Naive thymus-derived CD4-positive, alpha-beta T cell (primary cell): Measurements from ENCODE around the gene IFITM2. TPM values are rescaled to one million over a fixed set of nuclear protein-coding genes. Genes with fewer than 3 reads are reported as not detected.
A peak's percentile ranks its signal among the peaks of the same experiment; 100 is the strongest.

ENCODE experiments used
- ATAC-seq: fragments of 150-1000 bp; cut with Tn5 transposase; 2 replicates; pipeline ENCODE4 v1.10.0; 2021; ENCODE audit warnings: mild to moderate bottlenecking, moderate library complexity
- CTCF ChIA-PET: fragments of 350-600 bp; sonication (Branson Sonifier 250); formaldehyde crosslinking; loops from one replicate; lab custom pipeline; 2021; ENCODE audit warnings: antibody characterized with exemption; lab: Charles Lee
- POLR2A ChIA-PET: fragments of 350-600 bp; sonication (Branson Sonifier 250); formaldehyde crosslinking; loops from one replicate; lab custom pipeline; 2021; ENCODE audit warnings: antibody characterized with exemption, inconsistent platforms; lab: Charles Lee
- DNase-seq, 9 donors: peaks; one replicate each; pipeline versions ENCODE4 v3.0.0 to v3.0.0-alpha.2; 2020 to 2022; ENCODE audit warnings: mixed read lengths in 1 of 9
- H3K27ac ChIP-seq: one replicate; pipeline ENCODE4 v1.7.0; 2013; ENCODE audit warnings: mild to moderate bottlenecking, low read depth, low read length, moderate library complexity
- H3K27me3 ChIP-seq, 2 donors: one replicate each; pipeline ENCODE4 v1.7.0; 2013; ENCODE audit warnings: low read length in 2 of 2, mild to moderate bottlenecking in 2 of 2, moderate library complexity in 2 of 2; ENCODE audit not compliant: control insufficient read depth in 2 of 2, insufficient read depth in 2 of 2
- H3K36me3 ChIP-seq, 3 experiments: 1 replicate in 2 of 3; 2 replicates in 1 of 3; pipeline ENCODE4 v1.7.0; 2013; ENCODE audit warnings: low read length in 3 of 3, mild to moderate bottlenecking in 3 of 3, moderate library complexity in 1 of 3; ENCODE audit not compliant: insufficient read depth in 3 of 3, control insufficient read depth in 2 of 3
- H3K4me1 ChIP-seq, 2 donors: one replicate each; pipeline ENCODE4 v1.7.0; 2013; ENCODE audit warnings: low read length in 2 of 2, mild to moderate bottlenecking in 2 of 2, moderate library complexity in 1 of 2; ENCODE audit not compliant: control insufficient read depth in 2 of 2, insufficient read depth in 2 of 2
- H3K4me3 ChIP-seq: 2 replicates; pipeline ENCODE4 v1.7.0; 2013; ENCODE audit warnings: mild to moderate bottlenecking, low read length
- H3K9me3 ChIP-seq, 3 experiments: 1 replicate in 2 of 3; 2 replicates in 1 of 3; pipeline ENCODE4 v1.7.0; 2013; ENCODE audit warnings: low read length in 3 of 3; ENCODE audit not compliant: control insufficient read depth in 2 of 3
- H3K27ac Mint-ChIP-seq, 9 donors: one replicate each; pipeline ENCODE4 v1.8.0; 2020 to 2022; ENCODE audit warnings: mixed read lengths in 9 of 9, mild to moderate bottlenecking in 8 of 9, moderate library complexity in 5 of 9, inconsistent platforms in 2 of 9
- H3K27me3 Mint-ChIP-seq, 5 donors: one replicate each; pipeline ENCODE4 v1.8.0; 2021 to 2022; ENCODE audit warnings: mixed read lengths in 5 of 5, mild to moderate bottlenecking in 1 of 5
- H3K36me3 Mint-ChIP-seq, 5 donors: one replicate each; pipeline ENCODE4 v1.8.0; 2020 to 2022; ENCODE audit warnings: mixed read lengths in 5 of 5, mild to moderate bottlenecking in 3 of 5, inconsistent platforms in 1 of 5
- H3K4me1 Mint-ChIP-seq, 7 donors: one replicate each; pipeline ENCODE4 v1.8.0; 2020 to 2022; ENCODE audit warnings: mixed read lengths in 7 of 7, mild to moderate bottlenecking in 3 of 7, inconsistent platforms in 1 of 7
- H3K4me3 Mint-ChIP-seq, 10 donors: one replicate each; pipeline ENCODE4 v1.8.0; 2020 to 2022; ENCODE audit warnings: mild to moderate bottlenecking in 10 of 10, mixed read lengths in 10 of 10, moderate library complexity in 6 of 10, inconsistent platforms in 2 of 10
- H3K9me3 Mint-ChIP-seq, 11 donors: one replicate each; pipeline ENCODE4 v1.8.0; 2020 to 2022; ENCODE audit warnings: mixed read lengths in 11 of 11, mild to moderate bottlenecking in 4 of 11, inconsistent platforms in 1 of 11, moderate library complexity in 1 of 11
- intact Hi-C, 2 donors: fragments of 100-400 bp; cut with micrococcal nuclease; formaldehyde crosslinking; loops; one replicate each; pipeline ENCODE4 v1.15.1; 2023
- polyA plus RNA-seq, 2 donors: library from polyadenylated mRNA; unstranded; fragments of 300-500 nt; fragmentation: Illumina TruSeq; gene quantifications; one replicate each; pipeline ENCODE4 v1.2.3, GENCODE V29; 2021
- total RNA-seq, 6 experiments: library from RNA in 5 of 6; stranded (reverse) in 5 of 6; gene quantifications; 1 replicate in 5 of 6; 2 replicates in 1 of 6; pipeline ENCODE4 v1.2.3 and lab custom pipeline; 2021 to 2026

Gene IFITM2
- total and polyA plus RNA-seq, 7 experiments from 2014 or later = 143 to 3,315 (median 530) TPM

GRCh38 chr11:290621-291231, 16.9 kb upstream of the IFITM2 start:
- peak overlapping the region; percentile 51 to 95 (median 88) for H3K27ac Mint-ChIP-seq
- H3K36me3 Mint-ChIP-seq = peaks cover 0 to 17% (median 0%) of the 10 kb centered on the region in 5 donors
- Histone ChIP-seq H3K36me3 (peaks cover 0 to 53% (median 8%) of the 10 kb centered on the region in 3 experiments), H3K27me3 (no peaks in the 10 kb centered on the region), H3K4me1 (peaks cover 16% of the 10 kb centered on the region in 2 donors), H3K27ac (peak overlapping the region; percentile 100), H3K9me3 (no peaks in the 10 kb centered on the region), H3K4me3 (peak overlapping the region; percentile 47)
- POLR2A ChIA-PET = interaction anchor here (0.8 to 15.1 kb wide), 11 partner anchors 7 to 84 kb away, joined by 3 to 330 read pairs (median 13); partner anchors contain the start of genes BET1L, IFITM2, IFITM5 and NLRP6
- DNase-seq = no peak
- peaks cover 0 to 4% (median 0%) of the 10 kb centered on the region in 11 donors for H3K9me3 Mint-ChIP-seq
- intact Hi-C loops = no loop called here
- no peak for ATAC-seq
- H3K4me3 Mint-ChIP-seq = peak overlapping the region in 9 of 10 donors; percentile 10 to 89 (median 71)
- peaks cover 19 to 41% (median 27%) of the 10 kb centered on the region in 7 donors for H3K4me1 Mint-ChIP-seq
- CTCF ChIA-PET = interaction anchor here (0.5 to 2.4 kb wide), 4 partner anchors 9 to 54 kb away, joined by 3 to 11 read pairs (median 6); partner anchors contain the start of gene PSMD13
- peaks cover 0 to 11% (median 0%) of the 10 kb centered on the region in 5 donors for H3K27me3 Mint-ChIP-seq

GRCh38 chr11:291281-292210, 16.1 kb upstream of the IFITM2 start:
- peaks cover 14 to 33% (median 24%) of the 10 kb centered on the region in 7 donors for H3K4me1 Mint-ChIP-seq
- H3K36me3 ChIP-seq = peaks cover 0 to 53% (median 8%) of the 10 kb centered on the region in 3 experiments
- CTCF ChIA-PET = interaction anchor here (0.6 to 1.4 kb wide), 2 partner anchors 8 to 54 kb away, joined by 3 to 5 read pairs; partner anchors contain the start of gene PSMD13
- peak overlapping the region; percentile 100 for H3K27ac ChIP-seq
- H3K27ac Mint-ChIP-seq = peak overlapping the region; percentile 51 to 95 (median 88)
- H3K9me3 Mint-ChIP-seq = peaks cover 0 to 4% (median 0%) of the 10 kb centered on the region in 11 donors
- H3K4me1 ChIP-seq = peaks cover 13% of the 10 kb centered on the region in 2 donors
- peak overlapping the region in 6 of 10 donors; percentile 35 to 88 (median 67) for H3K4me3 Mint-ChIP-seq
- intact Hi-C loops = no loop called here
- POLR2A ChIA-PET = interaction anchor here (0.6 to 15.1 kb wide), 7 partner anchors 10 to 64 kb away, joined by 3 to 192 read pairs (median 6); partner anchors contain the start of gene NLRP6
- DNase-seq = no peak
- H3K4me3 ChIP-seq = no peak overlapping the region
- H3K27me3 ChIP-seq = no peaks in the 10 kb centered on the region
- H3K36me3 Mint-ChIP-seq = peaks cover 0 to 17% (median 0%) of the 10 kb centered on the region in 5 donors
- no peaks in the 10 kb centered on the region for H3K9me3 ChIP-seq
- no peak for ATAC-seq
- H3K27me3 Mint-ChIP-seq = peaks cover 0 to 11% (median 0%) of the 10 kb centered on the region in 5 donors

GRCh38 chr11:292211-293121, 15.2 kb upstream of the IFITM2 start:
- peaks cover 11 to 34% (median 26%) of the 10 kb centered on the region in 7 donors for H3K4me1 Mint-ChIP-seq
- Histone ChIP-seq H3K27me3 (no peaks in the 10 kb centered on the region), H3K4me1 (peaks cover 18% of the 10 kb centered on the region in 2 donors), H3K9me3 (no peaks in the 10 kb centered on the region), H3K27ac (peak overlapping the region; percentile 23), H3K36me3 (peaks cover 0 to 53% (median 8%) of the 10 kb centered on the region in 3 experiments), H3K4me3 (no peak overlapping the region)
- peaks cover 0 to 15% (median 0%) of the 10 kb centered on the region in 5 donors for H3K36me3 Mint-ChIP-seq
- ChIA-PET POLR2A (interaction anchor here (1.0 to 15.1 kb wide), 2 partner anchors 16 to 24 kb away, joined by 6 to 192 read pairs; partner anchors contain the start of gene NLRP6), CTCF (no interaction called here)
- ATAC-seq = no peak
- peaks cover 0 to 7% (median 0%) of the 10 kb centered on the region in 5 donors for H3K27me3 Mint-ChIP-seq
- H3K27ac Mint-ChIP-seq = peak overlapping the region in 2 of 9 donors; percentile 42 to 43
- H3K4me3 Mint-ChIP-seq = no peak overlapping the region
- DNase-seq = no peak
- intact Hi-C loops = no loop called here
- H3K9me3 Mint-ChIP-seq = peaks cover 0 to 4% (median 0%) of the 10 kb centered on the region in 11 donors

- H3K36me3 ChIP-seq = peaks cover 0 to 48% (median 8%) of the 10 kb centered on the region in 3 experiments
- H3K27ac ChIP-seq = no peak overlapping the region
- H3K27me3 Mint-ChIP-seq = no peaks in the 10 kb centered on the region
- no peak for ATAC-seq
- POLR2A ChIA-PET = interaction anchor here (0.7 to 15.1 kb wide), 3 partner anchors 12 to 75 kb away, joined by 3 to 192 read pairs (median 3); partner anchors contain the start of gene NLRP6
- no peaks in the 10 kb centered on the region for H3K27me3 ChIP-seq
- H3K4me1 Mint-ChIP-seq = peaks cover 16 to 36% (median 25%) of the 10 kb centered on the region in 7 donors
- H3K4me1 ChIP-seq = peaks cover 27% of the 10 kb centered on the region in 2 donors
- intact Hi-C loops = no loop called here
- no peak for DNase-seq
- no peak overlapping the region for H3K4me3 ChIP-seq
- no peaks in the 10 kb centered on the region for H3K9me3 ChIP-seq
- H3K9me3 Mint-ChIP-seq = no peaks in the 10 kb centered on the region
- H3K4me3 Mint-ChIP-seq = no peak overlapping the region
- H3K27ac Mint-ChIP-seq = no peak overlapping the region
- peaks cover 0 to 10% (median 0%) of the 10 kb centered on the region in 5 donors for H3K36me3 Mint-ChIP-seq
- CTCF ChIA-PET = interaction anchor here (2.2 kb wide), 1 partner anchor 43 kb away, joined by 10 read pairs; no protein-coding TSS in a partner anchor
These were observed 14.3 kb upstream of the IFITM2 start for GRCh38 chr11:293271-293851.

GRCh38 chr11:293852-294661, 13.6 kb upstream of the IFITM2 start:
- no peak overlapping the region for H3K4me3 Mint-ChIP-seq
- peak overlapping the region in 2 of 9 donors; percentile 19 to 46 for H3K27ac Mint-ChIP-seq
- H3K9me3 Mint-ChIP-seq = no peaks in the 10 kb centered on the region
- no peaks in the 10 kb centered on the region for H3K27me3 ChIP-seq
- H3K36me3 Mint-ChIP-seq = peaks cover 0 to 10% (median 0%) of the 10 kb centered on the region in 5 donors
- intact Hi-C loops = no loop called here
- CTCF ChIA-PET = interaction anchor here (2.2 kb wide), 1 partner anchor 43 kb away, joined by 10 read pairs; no protein-coding TSS in a partner anchor
- peaks cover 0 to 46% (median 8%) of the 10 kb centered on the region in 3 experiments for H3K36me3 ChIP-seq
- no peaks in the 10 kb centered on the region for H3K27me3 Mint-ChIP-seq
- H3K4me1 ChIP-seq = peaks cover 28 to 34% of the 10 kb centered on the region in 2 donors
- ATAC-seq = no peak
- H3K27ac ChIP-seq = no peak overlapping the region
- POLR2A ChIA-PET = interaction anchor here (0.7 to 1.2 kb wide), 4 partner anchors 12 to 74 kb away, joined by 3 to 4 read pairs (median 3); no protein-coding TSS in a partner anchor
- H3K9me3 ChIP-seq = no peaks in the 10 kb centered on the region
- H3K4me3 ChIP-seq = no peak overlapping the region
- DNase-seq = no peak
- peaks cover 16 to 41% (median 25%) of the 10 kb centered on the region in 7 donors for H3K4me1 Mint-ChIP-seq
